ENCODE data around the gene IFT27. TPM values are rescaled to one million over a fixed set of nuclear protein-coding genes. Genes with fewer than 3 reads are reported as not detected.

The IFT27 gene
- total and polyA plus RNA-seq, 4 donors = 18.9 to 51.1 (median 26.4) TPM

DNA sequence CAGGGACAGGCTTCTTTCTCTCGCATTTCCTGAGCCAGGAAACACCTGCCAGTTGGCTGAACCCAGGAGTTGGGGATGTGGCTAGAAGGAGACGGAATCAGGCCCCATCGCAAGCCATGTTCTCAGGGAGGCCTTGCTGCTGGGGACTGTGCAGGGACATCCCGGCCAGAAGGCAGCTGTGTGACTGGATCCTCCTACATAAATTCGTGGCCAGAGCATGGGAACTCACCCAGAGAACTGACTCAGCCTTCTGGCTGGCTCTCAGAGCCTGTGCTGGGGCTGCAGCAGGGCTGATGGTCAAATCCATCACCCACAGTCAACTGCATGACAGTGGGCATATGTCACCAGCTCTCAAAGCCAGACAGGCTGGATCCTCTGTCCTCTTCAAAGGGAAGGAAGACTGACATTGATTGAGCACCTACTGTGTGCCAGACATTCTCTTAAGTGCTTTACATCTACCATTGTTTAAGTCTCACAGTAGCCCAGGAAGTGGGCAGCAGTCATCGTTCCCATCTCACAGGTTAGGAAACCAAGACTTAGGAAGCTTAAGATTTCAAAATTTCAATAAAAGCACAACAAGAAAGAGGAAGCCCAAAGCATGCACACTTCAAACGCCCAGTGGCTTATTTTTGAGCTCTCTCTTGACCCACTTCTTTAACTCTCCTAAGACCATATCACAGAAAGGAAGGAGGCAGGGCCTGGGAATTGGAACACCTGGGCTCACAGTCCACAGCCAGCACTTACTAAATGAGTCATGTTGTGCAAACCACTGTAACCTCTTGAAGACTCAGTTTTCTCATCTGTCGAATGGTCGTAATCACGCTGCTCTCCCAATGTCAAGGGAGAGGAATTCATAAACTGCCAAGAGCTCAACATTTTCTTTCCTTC is 41.5 kb downstream of the IFT27 start:
- ATAC-seq (ENCODE audit: insufficient read depth, low FRiP score) (no peak), DNase-seq (no peak)
- 41 to 44% methylated on average over 10 of the region's 10 CpGs for WGBS, 2 donors
- Histone ChIP-seq H3K27me3 (ENCODE audit: control insufficient read depth in 3 of 3, insufficient read depth in 3 of 3, low read length in 2 of 3) (peaks cover 0 to 2% (median 0%) of the 10 kb centered on the region in 3 donors), H3K27ac (ENCODE audit: low read depth in 1 of 2, low read length in 1 of 2) (no peak overlapping the region), H3K36me3 (ENCODE audit: control insufficient read depth in 4 of 4, insufficient read depth in 4 of 4, low read length in 4 of 4) (no peaks in the 10 kb centered on the region), H3K4me1 (ENCODE audit: control insufficient read depth in 5 of 5, insufficient read depth in 5 of 5, low read length in 5 of 5) (peaks cover 0 to 4% (median 0%) of the 10 kb centered on the region in 5 donors), H3K9ac (ENCODE audit: insufficient read depth in 1 of 2, low read length in 2 of 2) (no peak overlapping the region), H3K9me3 (ENCODE audit: control insufficient read depth in 4 of 4, insufficient read depth in 3 of 4, low read length in 3 of 4) (peaks cover 0 to 6% (median under 1%) of the 10 kb centered on the region in 4 donors), H3K4me3 (no peak overlapping the region)
- TF ChIP-seq, protein P1, sequence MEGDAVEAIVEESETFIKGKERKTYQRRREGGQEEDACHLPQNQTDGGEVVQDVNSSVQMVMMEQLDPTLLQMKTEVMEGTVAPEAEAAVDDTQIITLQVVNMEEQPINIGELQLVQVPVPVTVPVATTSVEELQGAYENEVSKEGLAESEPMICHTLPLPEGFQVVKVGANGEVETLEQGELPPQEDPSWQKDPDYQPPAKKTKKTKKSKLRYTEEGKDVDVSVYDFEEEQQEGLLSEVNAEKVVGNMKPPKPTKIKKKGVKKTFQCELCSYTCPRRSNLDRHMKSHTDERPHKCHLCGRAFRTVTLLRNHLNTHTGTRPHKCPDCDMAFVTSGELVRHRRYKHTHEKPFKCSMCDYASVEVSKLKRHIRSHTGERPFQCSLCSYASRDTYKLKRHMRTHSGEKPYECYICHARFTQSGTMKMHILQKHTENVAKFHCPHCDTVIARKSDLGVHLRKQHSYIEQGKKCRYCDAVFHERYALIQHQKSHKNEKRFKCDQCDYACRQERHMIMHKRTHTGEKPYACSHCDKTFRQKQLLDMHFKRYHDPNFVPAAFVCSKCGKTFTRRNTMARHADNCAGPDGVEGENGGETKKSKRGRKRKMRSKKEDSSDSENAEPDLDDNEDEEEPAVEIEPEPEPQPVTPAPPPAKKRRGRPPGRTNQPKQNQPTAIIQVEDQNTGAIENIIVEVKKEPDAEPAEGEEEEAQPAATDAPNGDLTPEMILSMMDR (IDR thresholded peaks at IDR 0.05; ENCODE audit: control extremely low read depth, extremely low read depth) = no peak

DNA sequence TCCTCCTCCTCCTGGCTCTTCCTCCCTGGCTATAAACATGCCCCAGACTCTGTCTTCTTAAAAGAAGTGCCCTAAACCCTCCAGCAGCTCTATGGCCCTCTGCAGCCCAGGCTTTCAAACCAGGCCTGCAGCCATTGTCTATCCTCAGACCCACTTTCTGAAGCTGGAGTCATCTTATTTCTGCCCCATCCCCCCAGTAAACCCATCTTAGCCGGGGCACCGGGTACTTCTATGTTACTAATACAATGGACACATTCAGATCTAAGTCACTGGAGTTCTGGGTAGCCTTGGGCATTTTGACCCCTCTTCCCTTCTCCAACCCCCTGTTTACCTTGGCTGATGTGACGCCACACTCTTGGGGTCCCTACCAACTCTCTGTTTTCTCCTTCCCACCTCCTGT is 42.6 kb downstream of the IFT27 start:
- TF ChIP-seq, protein P1 (IDR thresholded peaks at IDR 0.05; ENCODE audit: control extremely low read depth, extremely low read depth) = no peak
- H3K4me3 ChIP-seq = no peak overlapping the region
- H3K27me3 ChIP-seq (ENCODE audit: control insufficient read depth in 3 of 3, insufficient read depth in 3 of 3, low read length in 2 of 3) = peaks cover 0 to 3% (median 2%) of the 10 kb centered on the region in 3 donors
- no peaks in the 10 kb centered on the region for H3K36me3 ChIP-seq (ENCODE audit: control insufficient read depth in 4 of 4, insufficient read depth in 4 of 4, low read length in 4 of 4)
- no peak for DNase-seq
- H3K27ac ChIP-seq (ENCODE audit: low read depth in 1 of 2, low read length in 1 of 2) = no peak overlapping the region
- ATAC-seq (ENCODE audit: insufficient read depth, low FRiP score) = no peak
- H3K9ac ChIP-seq (ENCODE audit: insufficient read depth in 1 of 2, low read length in 2 of 2) = no peak overlapping the region
- 76 to 84% methylated on average over 3 of the region's 3 CpGs for WGBS, 2 donors
- H3K9me3 ChIP-seq (ENCODE audit: control insufficient read depth in 4 of 4, insufficient read depth in 3 of 4, low read length in 3 of 4) = no peaks in the 10 kb centered on the region
- H3K4me1 ChIP-seq (ENCODE audit: control insufficient read depth in 5 of 5, insufficient read depth in 5 of 5, low read length in 5 of 5) = peaks cover 0 to 4% (median 0%) of the 10 kb centered on the region in 5 donors

- Histone ChIP-seq H3K27ac (ENCODE audit: low read depth in 1 of 2, low read length in 1 of 2) (no peak overlapping the region), H3K36me3 (ENCODE audit: control insufficient read depth in 4 of 4, insufficient read depth in 4 of 4, low read length in 4 of 4) (no peaks in the 10 kb centered on the region), H3K9ac (ENCODE audit: insufficient read depth in 1 of 2, low read length in 2 of 2) (no peak overlapping the region), H3K9me3 (ENCODE audit: control insufficient read depth in 4 of 4, insufficient read depth in 3 of 4, low read length in 3 of 4) (no peaks in the 10 kb centered on the region), H3K27me3 (ENCODE audit: control insufficient read depth in 3 of 3, insufficient read depth in 3 of 3, low read length in 2 of 3) (peaks cover 0 to 9% (median 5%) of the 10 kb centered on the region in 3 donors), H3K4me1 (ENCODE audit: control insufficient read depth in 5 of 5, insufficient read depth in 5 of 5, low read length in 5 of 5) (peaks cover 0 to 4% (median 0%) of the 10 kb centered on the region in 5 donors), H3K4me3 (no peak overlapping the region)
- TF ChIP-seq, protein P1 (IDR thresholded peaks at IDR 0.05; ENCODE audit: control extremely low read depth, extremely low read depth) = no peak
- DNase-seq (no peak), ATAC-seq (ENCODE audit: insufficient read depth, low FRiP score) (no peak)
- 62 to 88% methylated on average over 1 of the region's 1 CpG for WGBS, 2 donors
These were observed 43.3 kb downstream of the IFT27 start for GRCh38 chr22:36732609-36733008.
